SK-N-SH treated with all-trans-retinoic acid at 6 μM for 48 hours (cell line): ENCODE data around the gene ARID1B.

Source experiments
- BACH2 ChIP-seq: fragments of 250-450 bp; sonication (Bioruptor Pico); IDR thresholded peaks from 2 replicates; pipeline ENCODE4 v1.9.0; 2021; ENCODE audit warnings: mild to moderate bottlenecking, borderline replicate concordance
- CREB5 ChIP-seq: fragments of 250-450 bp; sonication (Bioruptor Pico); IDR thresholded peaks from 2 replicates; pipeline ENCODE4 v1.5.1; 2020; ENCODE audit warnings: low read depth, mild to moderate bottlenecking, moderate library complexity
- CSDC2 ChIP-seq: fragments of 250-450 bp; sonication (Bioruptor Pico); IDR thresholded peaks from 2 replicates; pipeline ENCODE4 v1.5.0; 2020; ENCODE audit warnings: mild to moderate bottlenecking, moderate library complexity
- ESRRG ChIP-seq: fragments of 250-450 bp; sonication (Bioruptor Pico); IDR thresholded peaks from 2 replicates; pipeline ENCODE4 v1.6.1; 2021; ENCODE audit warnings: mild to moderate bottlenecking
- ISL1 ChIP-seq: fragments of 250-450 bp; sonication (Bioruptor Pico); IDR thresholded peaks from 2 replicates; pipeline ENCODE4 v2.1.2; 2022; ENCODE audit warnings: mild to moderate bottlenecking, moderate library complexity
- OSR1 ChIP-seq: fragments of 250-450 bp; sonication (Bioruptor Pico); IDR thresholded peaks from 2 replicates; pipeline ENCODE4 v1.8.0; 2022; ENCODE audit warnings: moderate library complexity, mild to moderate bottlenecking, inconsistent platforms
- PATZ1 ChIP-seq: fragments of 250-450 bp; sonication (Bioruptor Pico); IDR thresholded peaks from 2 replicates; pipeline ENCODE4 v1.8.0; 2020; ENCODE audit warnings: mild to moderate bottlenecking, moderate library complexity, borderline replicate concordance
- RARB ChIP-seq: fragments of 250-450 bp; sonication (Bioruptor Pico); IDR thresholded peaks from 2 replicates; pipeline ENCODE4 v1.8.0; 2021; ENCODE audit warnings: mild to moderate bottlenecking, moderate library complexity
- ZC3H10 ChIP-seq: fragments of 250-450 bp; sonication (Bioruptor Pico); IDR thresholded peaks from 2 replicates; pipeline ENCODE4 v1.5.1; 2021; ENCODE audit warnings: mild to moderate bottlenecking, moderate library complexity
- ZFP30 ChIP-seq: fragments of 450-650 bp; formaldehyde crosslinking; IDR thresholded peaks from 2 replicates; pipeline ENCODE4 v1.5.0; 2022; ENCODE audit warnings: mild to moderate bottlenecking, moderate library complexity
- ZNF8 ChIP-seq: fragments of 450-650 bp; formaldehyde crosslinking; IDR thresholded peaks from 2 replicates; pipeline ENCODE4 v1.5.0; 2020; ENCODE audit warnings: mild to moderate bottlenecking, moderate library complexity
- TF ChIP-seq, protein P1 (sequence below): fragments of 250-450 bp; sonication (Bioruptor Pico); IDR thresholded peaks from 2 replicates; pipeline ENCODE4 v1.5.1; 2021; ENCODE audit warnings: mild to moderate bottlenecking, moderate library complexity

GRCh38 chr6:157070403-157071107 is 293.4 kb downstream of the ARID1B start:
- TF ChIP-seq CREB5 = no peak
- TF ChIP-seq ESRRG = no peak
- TF ChIP-seq OSR1 (CRISPR knock-in tag) = no peak
- TF ChIP-seq ISL1 (CRISPR knock-in tag) = no peak
- no peak for TF ChIP-seq ZFP30 (CRISPR knock-in tag)
- TF ChIP-seq PATZ1 (CRISPR knock-in tag) = no peak
- no peak for TF ChIP-seq ZNF8
- no peak for TF ChIP-seq CSDC2 (CRISPR knock-in tag)
- TF ChIP-seq, protein P1, sequence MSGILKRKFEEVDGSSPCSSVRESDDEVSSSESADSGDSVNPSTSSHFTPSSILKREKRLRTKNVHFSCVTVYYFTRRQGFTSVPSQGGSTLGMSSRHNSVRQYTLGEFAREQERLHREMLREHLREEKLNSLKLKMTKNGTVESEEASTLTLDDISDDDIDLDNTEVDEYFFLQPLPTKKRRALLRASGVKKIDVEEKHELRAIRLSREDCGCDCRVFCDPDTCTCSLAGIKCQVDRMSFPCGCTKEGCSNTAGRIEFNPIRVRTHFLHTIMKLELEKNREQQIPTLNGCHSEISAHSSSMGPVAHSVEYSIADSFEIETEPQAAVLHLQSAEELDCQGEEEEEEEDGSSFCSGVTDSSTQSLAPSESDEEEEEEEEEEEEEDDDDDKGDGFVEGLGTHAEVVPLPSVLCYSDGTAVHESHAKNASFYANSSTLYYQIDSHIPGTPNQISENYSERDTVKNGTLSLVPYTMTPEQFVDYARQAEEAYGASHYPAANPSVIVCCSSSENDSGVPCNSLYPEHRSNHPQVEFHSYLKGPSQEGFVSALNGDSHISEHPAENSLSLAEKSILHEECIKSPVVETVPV (CRISPR knock-in tag) = no peak
- TF ChIP-seq BACH2 = no peak
- TF ChIP-seq ZC3H10 (CRISPR knock-in tag) = no peak
- no peak for TF ChIP-seq RARB (CRISPR knock-in tag)
